GM12892 (cell line): ENCODE measurements around the gene GRN.

ENCODE experiments used
- POLR2A ChIP-seq: IDR thresholded peaks from 2 replicates; pipeline ENCODE4 v1.6.1; 2011; ENCODE audit warnings: low read depth, low read length, control low read depth
- POLR2AphosphoS5 ChIP-seq: IDR thresholded peaks from 2 replicates; pipeline ENCODE4 v1.6.1; 2011; ENCODE audit warnings: low read depth, low read length, control low read depth
- TAF1 ChIP-seq: IDR thresholded peaks from 2 replicates; pipeline ENCODE4 v1.6.1; 2011; ENCODE audit warnings: low read depth, mild to moderate bottlenecking, control low read depth, low read length, borderline replicate concordance

GRCh38 chr17:44345454-44346026 is 438 bp downstream of the GRN start:
- TF ChIP-seq TAF1 (no peak; the same call in 1 of the 2 replicates), POLR2AphosphoS5 (no peak), POLR2A (peak; percentile 7; the same call in 1 of the 2 replicates)
